HepG2 (cell line): ENCODE results near the gene MRPL42. TPM values are rescaled to one million over a fixed set of nuclear protein-coding genes. Genes with fewer than 3 reads are reported as not detected.
A peak's percentile ranks its signal among the peaks of the same experiment; 100 is the strongest.

Source experiments
- IKZF1 ChIP-seq: fragments of 450-650 bp; IDR thresholded peaks from 2 replicates; pipeline ENCODE4 v1.7.1; 2016
- IKZF4 ChIP-seq: sonication (generic); formaldehyde crosslinking; IDR thresholded peaks from 2 replicates; pipeline ENCODE4 v1.5.1; 2020; ENCODE audit warnings: borderline replicate concordance, mild to moderate bottlenecking, low read depth, missing genetic modification reagents; ENCODE audit errors: not compliant biosample characterization
- KAT2B ChIP-seq: fragments of 150-350 bp; IDR thresholded peaks from 2 replicates; pipeline ENCODE4 v1.6.1; 2014; ENCODE audit warnings: low read depth, low read length, borderline replicate concordance
- KLF12 ChIP-seq: sonication (generic); formaldehyde crosslinking; IDR thresholded peaks from 2 replicates; pipeline ENCODE4 v1.4.0; 2020; ENCODE audit warnings: missing genetic modification reagents, borderline replicate concordance
- KLF6 ChIP-seq: IDR thresholded peaks from 2 replicates; pipeline ENCODE4 v1.8.0; 2016; ENCODE audit warnings: missing biosample characterization, missing genetic modification reagents
- MLLT10 ChIP-seq: sonication (generic); formaldehyde crosslinking; IDR thresholded peaks from 2 replicates; pipeline ENCODE4 v1.4.0; 2020; ENCODE audit warnings: missing genetic modification reagents
- MZF1 ChIP-seq: sonication (generic); formaldehyde crosslinking; IDR thresholded peaks from 2 replicates; pipeline ENCODE4 v1.8.1; 2023; ENCODE audit warnings: mild to moderate bottlenecking, missing genetic modification reagents, borderline replicate concordance
- NBN ChIP-seq: fragments of 450-650 bp; conservative IDR thresholded peaks from 2 replicates; pipeline ENCODE4 v1.6.1; 2017
- NCOA5 ChIP-seq: sonication (generic); formaldehyde crosslinking; IDR thresholded peaks from 2 replicates; pipeline ENCODE4 v1.4.0; 2020; ENCODE audit warnings: missing genetic modification reagents
- PHB2 ChIP-seq: fragments of 450-650 bp; IDR thresholded peaks from 2 replicates; pipeline ENCODE4 v1.6.1; 2018; ENCODE audit not compliant: partially characterized antibody
- POLR2A ChIP-seq, 2 experiments: IDR thresholded peaks; 2 replicates each; pipeline ENCODE4 v1.6.1; 2011; ENCODE audit warnings: low read depth in 2 of 2, low read length in 2 of 2, mild to moderate bottlenecking in 1 of 2, moderate library complexity in 1 of 2; ENCODE audit not compliant: insufficient read depth in 1 of 2
- ZFP90 ChIP-seq: sonication (generic); formaldehyde crosslinking; IDR thresholded peaks from 2 replicates; pipeline ENCODE4 v1.8.0; 2022; ENCODE audit warnings: missing genetic modification reagents, mild to moderate bottlenecking, inconsistent platforms, borderline replicate concordance
- ZNF235 ChIP-seq: sonication (generic); formaldehyde crosslinking; IDR thresholded peaks from 2 replicates; pipeline ENCODE4 v1.8.1; 2023; ENCODE audit warnings: mild to moderate bottlenecking, missing genetic modification reagents, borderline replicate concordance
- ZNF256 ChIP-seq: sonication (generic); formaldehyde crosslinking; conservative IDR thresholded peaks from 2 replicates; pipeline ENCODE4 v1.4.0; 2020; ENCODE audit warnings: missing genetic modification reagents
- ZNF292 ChIP-seq: sonication (generic); formaldehyde crosslinking; IDR thresholded peaks from 2 replicates; pipeline ENCODE4 v1.8.1; 2022; ENCODE audit warnings: mild to moderate bottlenecking, low read depth, missing genetic modification reagents, borderline replicate concordance
- ZNF3 ChIP-seq: IDR thresholded peaks from 2 replicates; pipeline ENCODE4 v1.7.0; 2017; ENCODE audit warnings: inconsistent platforms
- ZNF350 ChIP-seq: sonication (generic); formaldehyde crosslinking; IDR thresholded peaks from 2 replicates; pipeline ENCODE4 v1.4.0; 2020; ENCODE audit warnings: mild to moderate bottlenecking, low read depth, missing genetic modification reagents, borderline replicate concordance
- ZNF382 ChIP-seq: sonication (generic); formaldehyde crosslinking; IDR thresholded peaks from 2 replicates; pipeline ENCODE4 v1.5.0; 2020; ENCODE audit warnings: missing genetic modification reagents, mild to moderate bottlenecking, borderline replicate concordance
- polyA plus RNA-seq, 8 experiments: library from polyadenylated mRNA; depleted of rRNA in 3 of 8; stranded (reverse) in 7 of 8; unstranded in 1 of 8; fragments of >200 nt; fragmentation: Illumina TruSeq in 4 of 8; extraction: Trizol in 4 of 8; gene quantifications; 2 replicates each; pipeline versions ENCODE4 v1.2.1 to v1.2.3, GENCODE V29; 2011 to 2016; ENCODE audit warnings: low read depth in 4 of 8, missing spikeins in 1 of 8, mixed read lengths in 1 of 8; ENCODE audit not compliant: insufficient read depth in 1 of 8
- total RNA-seq, 5 experiments: library from RNA; depleted of rRNA; stranded (reverse); fragments of >200 nt; fragmentation: Illumina TruSeq; extraction: Trizol; gene quantifications; 2 replicates each; pipeline ENCODE4 v1.2.3, GENCODE V29; 2016; ENCODE audit warnings: low read depth in 1 of 5
- TF ChIP-seq, protein P1 (sequence below): sonication (generic); formaldehyde crosslinking; IDR thresholded peaks from 2 replicates; pipeline ENCODE4 v1.4.0; 2020; ENCODE audit warnings: missing genetic modification reagents, low read depth, mild to moderate bottlenecking, borderline replicate concordance
- TF ChIP-seq, protein P2 (sequence below): sonication (generic); formaldehyde crosslinking; IDR thresholded peaks from 2 replicates; pipeline ENCODE4 v1.5.1; 2020; ENCODE audit warnings: mild to moderate bottlenecking, missing genetic modification reagents, moderate library complexity
- TF ChIP-seq, protein P3 (sequence below): IDR thresholded peaks from 2 replicates; pipeline ENCODE4 v1.6.1; 2016
- TF ChIP-seq, protein P4 (sequence below): sonication (generic); formaldehyde crosslinking; IDR thresholded peaks from 2 replicates; pipeline ENCODE4 v1.5.1; 2020; ENCODE audit warnings: missing genetic modification reagents, mild to moderate bottlenecking, borderline replicate concordance
- TF ChIP-seq, protein P5 (sequence below): IDR thresholded peaks from 2 replicates; pipeline ENCODE4 v1.6.1; 2016; ENCODE audit warnings: low read depth, borderline replicate concordance
- TF ChIP-seq, protein P6 (sequence below): IDR thresholded peaks from 2 replicates; pipeline ENCODE4 v1.6.1; 2016; ENCODE audit warnings: mild to moderate bottlenecking, missing biosample characterization, missing genetic modification reagents
- TF ChIP-seq, protein P7 (sequence below): sonication (generic); formaldehyde crosslinking; IDR thresholded peaks from 2 replicates; pipeline ENCODE4 v1.5.0; 2020; ENCODE audit warnings: missing genetic modification reagents

MRPL42 gene
- total and polyA plus RNA-seq, 2 of the 13 experiments (the other 11 are each of a cell fraction or from before 2014, with no cell fraction given) = 93.3 to 148 TPM

DNA sequence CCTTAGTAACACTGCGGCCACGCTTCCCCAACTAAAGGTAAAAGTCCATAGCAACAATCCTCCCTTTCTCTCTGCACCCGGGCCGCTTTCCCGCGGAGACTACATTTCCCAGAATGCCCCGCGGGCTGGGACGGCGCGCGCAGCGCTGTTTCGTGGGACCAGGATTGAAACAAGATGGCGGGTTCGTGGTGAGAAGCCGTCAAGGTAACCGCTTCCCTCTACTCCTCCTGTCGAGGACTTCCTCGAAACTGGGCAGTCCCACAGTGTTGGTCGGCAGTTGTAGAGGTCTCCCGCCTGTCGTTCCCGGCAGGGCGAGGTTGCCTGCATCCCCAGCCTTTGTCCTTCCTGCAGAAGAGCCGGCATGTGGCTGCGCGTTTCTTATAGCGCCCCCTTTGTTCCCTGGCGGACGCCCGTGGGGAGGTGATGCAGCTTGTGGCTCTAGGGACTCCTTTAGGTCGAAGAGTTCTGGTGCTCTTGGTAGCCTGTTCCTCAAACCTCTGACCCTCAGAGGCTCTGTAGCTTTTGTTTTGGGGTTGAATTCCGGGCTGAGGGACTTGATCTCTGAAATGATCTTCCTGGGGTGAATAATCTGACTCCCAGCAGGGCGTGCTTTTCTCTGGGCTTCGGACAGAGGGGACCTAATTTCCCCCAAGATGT is at the start of gene MRPL42 (continued):
- TF ChIP-seq ZNF292 (CRISPR knock-in tag) = peak; percentile 59
- TF ChIP-seq, protein P1, sequence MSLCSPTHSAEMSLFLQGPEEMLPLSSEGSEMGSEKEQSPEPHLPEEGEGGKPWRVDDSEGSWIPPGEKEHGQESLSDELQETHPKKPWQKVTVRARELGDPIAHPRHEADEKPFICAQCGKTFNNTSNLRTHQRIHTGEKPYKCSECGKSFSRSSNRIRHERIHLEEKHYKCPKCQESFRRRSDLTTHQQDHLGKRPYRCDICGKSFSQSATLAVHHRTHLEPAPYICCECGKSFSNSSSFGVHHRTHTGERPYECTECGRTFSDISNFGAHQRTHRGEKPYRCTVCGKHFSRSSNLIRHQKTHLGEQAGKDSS (CRISPR knock-in tag) = peak; percentile 84; the same call in 1 of the 2 replicates
- peak; percentile 69; the same call in 1 of the 2 replicates for TF ChIP-seq KLF6 (CRISPR knock-in tag)
- TF ChIP-seq, protein P2, sequence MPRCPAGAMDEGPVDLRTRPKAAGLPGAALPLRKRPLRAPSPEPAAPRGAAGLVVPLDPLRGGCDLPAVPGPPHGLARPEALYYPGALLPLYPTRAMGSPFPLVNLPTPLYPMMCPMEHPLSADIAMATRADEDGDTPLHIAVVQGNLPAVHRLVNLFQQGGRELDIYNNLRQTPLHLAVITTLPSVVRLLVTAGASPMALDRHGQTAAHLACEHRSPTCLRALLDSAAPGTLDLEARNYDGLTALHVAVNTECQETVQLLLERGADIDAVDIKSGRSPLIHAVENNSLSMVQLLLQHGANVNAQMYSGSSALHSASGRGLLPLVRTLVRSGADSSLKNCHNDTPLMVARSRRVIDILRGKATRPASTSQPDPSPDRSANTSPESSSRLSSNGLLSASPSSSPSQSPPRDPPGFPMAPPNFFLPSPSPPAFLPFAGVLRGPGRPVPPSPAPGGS = peak; percentile 70; the same call in 1 of the 2 replicates
- TF ChIP-seq ZNF256 (CRISPR knock-in tag) = no peak
- TF ChIP-seq MZF1 (CRISPR knock-in tag) = no peak
- TF ChIP-seq IKZF4 (CRISPR knock-in tag) = no peak
- TF ChIP-seq, protein P3, sequence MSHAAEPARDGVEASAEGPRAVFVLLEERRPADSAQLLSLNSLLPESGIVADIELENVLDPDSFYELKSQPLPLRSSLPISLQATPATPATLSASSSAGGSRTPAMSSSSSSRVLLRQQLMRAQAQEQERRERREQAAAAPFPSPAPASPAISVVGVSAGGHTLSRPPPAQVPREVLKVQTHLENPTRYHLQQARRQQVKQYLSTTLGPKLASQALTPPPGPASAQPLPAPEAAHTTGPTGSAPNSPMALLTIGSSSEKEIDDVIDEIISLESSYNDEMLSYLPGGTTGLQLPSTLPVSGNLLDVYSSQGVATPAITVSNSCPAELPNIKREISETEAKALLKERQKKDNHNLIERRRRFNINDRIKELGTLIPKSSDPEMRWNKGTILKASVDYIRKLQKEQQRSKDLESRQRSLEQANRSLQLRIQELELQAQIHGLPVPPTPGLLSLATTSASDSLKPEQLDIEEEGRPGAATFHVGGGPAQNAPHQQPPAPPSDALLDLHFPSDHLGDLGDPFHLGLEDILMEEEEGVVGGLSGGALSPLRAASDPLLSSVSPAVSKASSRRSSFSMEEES (CRISPR knock-in tag) = peak; percentile 57; the same call in 1 of the 2 replicates
- no peak for TF ChIP-seq NCOA5 (CRISPR knock-in tag)
- no peak for TF ChIP-seq KLF12
- TF ChIP-seq, protein P4, sequence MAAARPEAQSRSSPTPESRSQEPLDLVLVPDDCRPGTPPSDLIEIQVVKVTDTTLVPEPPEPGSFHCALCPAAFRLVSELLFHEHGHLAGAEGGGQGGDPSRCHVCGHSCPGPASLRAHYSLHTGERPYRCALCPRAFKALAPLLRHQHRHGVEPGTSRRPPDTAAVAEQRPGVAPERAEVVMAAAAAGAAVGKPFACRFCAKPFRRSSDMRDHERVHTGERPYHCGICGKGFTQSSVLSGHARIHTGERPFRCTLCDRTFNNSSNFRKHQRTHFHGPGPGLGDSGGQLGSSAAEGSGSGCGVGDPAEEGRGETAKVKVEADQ (CRISPR knock-in tag) = peak; percentile 80; the same call in 1 of the 2 replicates
- peak; percentile 88 to 90 for TF ChIP-seq POLR2A (IDR thresholded peaks at IDR 0.05; ENCODE audit: insufficient read depth in 1 of 2, low read depth in 2 of 2, low read length in 2 of 2)
- TF ChIP-seq MLLT10 (CRISPR knock-in tag) = no peak
- TF ChIP-seq, protein P5, sequence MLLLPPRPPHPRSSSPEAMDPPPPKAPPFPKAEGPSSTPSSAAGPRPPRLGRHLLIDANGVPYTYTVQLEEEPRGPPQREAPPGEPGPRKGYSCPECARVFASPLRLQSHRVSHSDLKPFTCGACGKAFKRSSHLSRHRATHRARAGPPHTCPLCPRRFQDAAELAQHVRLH (CRISPR knock-in tag) = peak; percentile 92
- no peak for TF ChIP-seq NBN
- TF ChIP-seq ZNF235 (CRISPR knock-in tag) = no peak
- TF ChIP-seq, protein P6, sequence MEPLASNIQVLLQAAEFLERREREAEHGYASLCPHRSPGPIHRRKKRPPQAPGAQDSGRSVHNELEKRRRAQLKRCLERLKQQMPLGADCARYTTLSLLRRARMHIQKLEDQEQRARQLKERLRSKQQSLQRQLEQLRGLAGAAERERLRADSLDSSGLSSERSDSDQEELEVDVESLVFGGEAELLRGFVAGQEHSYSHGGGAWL (CRISPR knock-in tag) = peak; percentile 68
- TF ChIP-seq ZFP90 (CRISPR knock-in tag) = peak; percentile 78; the same call in 1 of the 2 replicates
- no peak for TF ChIP-seq KAT2B
- peak; percentile 93 for TF ChIP-seq ZNF350 (CRISPR knock-in tag)
- no peak for TF ChIP-seq IKZF1
- no peak for TF ChIP-seq PHB2
- no peak for TF ChIP-seq ZNF382
- no peak for TF ChIP-seq ZNF3 (CRISPR knock-in tag)
- TF ChIP-seq, protein P7, sequence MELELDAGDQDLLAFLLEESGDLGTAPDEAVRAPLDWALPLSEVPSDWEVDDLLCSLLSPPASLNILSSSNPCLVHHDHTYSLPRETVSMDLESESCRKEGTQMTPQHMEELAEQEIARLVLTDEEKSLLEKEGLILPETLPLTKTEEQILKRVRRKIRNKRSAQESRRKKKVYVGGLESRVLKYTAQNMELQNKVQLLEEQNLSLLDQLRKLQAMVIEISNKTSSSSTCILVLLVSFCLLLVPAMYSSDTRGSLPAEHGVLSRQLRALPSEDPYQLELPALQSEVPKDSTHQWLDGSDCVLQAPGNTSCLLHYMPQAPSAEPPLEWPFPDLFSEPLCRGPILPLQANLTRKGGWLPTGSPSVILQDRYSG (CRISPR knock-in tag) = no peak
